H9 (cell line): ENCODE measurements around the gene BCAP29. TPM values are rescaled to one million over a fixed set of nuclear protein-coding genes. Genes with fewer than 3 reads are reported as not detected.

ENCODE experiments used
- DNase-seq: peaks from one replicate; pipeline ENCODE4 v3.0.0-alpha.2; 2017
- H2AFZ ChIP-seq: one replicate; pipeline ENCODE4 v1.6.1; 2013; ENCODE audit warnings: mild to moderate bottlenecking, low read length, control low read depth, moderate library complexity
- H2AK5ac ChIP-seq: 2 replicates; pipeline ENCODE4 v1.6.1; 2013; ENCODE audit warnings: low read length, control low read depth, mixed read lengths; ENCODE audit not compliant: insufficient read length
- H2BK120ac ChIP-seq: one replicate; pipeline ENCODE4 v1.6.1; 2013; ENCODE audit warnings: low read depth, mild to moderate bottlenecking, low read length, control low read depth, inconsistent platforms; ENCODE audit not compliant: poor library complexity, severe bottlenecking
- H2BK12ac ChIP-seq: 2 replicates; pipeline ENCODE4 v1.6.1; 2013; ENCODE audit warnings: low read length, control low read depth, mixed read lengths, low read depth; ENCODE audit not compliant: insufficient read length
- H2BK15ac ChIP-seq: 2 replicates; pipeline ENCODE4 v1.6.1; 2013; ENCODE audit warnings: low read depth, low read length, control low read depth
- H2BK20ac ChIP-seq: one replicate; pipeline ENCODE4 v1.6.1; 2013; ENCODE audit warnings: low read depth, mild to moderate bottlenecking, low read length, control low read depth, inconsistent platforms; ENCODE audit not compliant: poor library complexity, severe bottlenecking
- H2BK5ac ChIP-seq: 2 replicates; pipeline ENCODE4 v1.6.1; 2013; ENCODE audit warnings: low read length, control low read depth, mixed read lengths; ENCODE audit not compliant: insufficient read length
- H3K14ac ChIP-seq: 2 replicates; pipeline ENCODE4 v1.6.1; 2013; ENCODE audit warnings: low read length, control low read depth; ENCODE audit not compliant: insufficient read depth
- H3K18ac ChIP-seq: 2 replicates; pipeline ENCODE4 v1.6.1; 2013; ENCODE audit warnings: low read depth, mild to moderate bottlenecking, mixed read lengths, low read length, control low read depth; ENCODE audit not compliant: insufficient read length
- H3K23ac ChIP-seq: 2 replicates; pipeline ENCODE4 v1.6.1; 2013; ENCODE audit warnings: low read length, control low read depth, mixed read lengths, low read depth; ENCODE audit not compliant: insufficient read length
- H3K23me2 ChIP-seq: 2 replicates; pipeline ENCODE4 v1.6.1; 2013; ENCODE audit warnings: low read depth, mild to moderate bottlenecking, mixed read lengths, low read length, control low read depth; ENCODE audit not compliant: insufficient read length, poor library complexity, severe bottlenecking
- H3K27ac ChIP-seq: 2 replicates; pipeline ENCODE4 v1.5.1; 2013; ENCODE audit warnings: low read length, control low read depth, mixed read lengths, low read depth; ENCODE audit not compliant: insufficient read length
- H3K27me3 ChIP-seq: 2 replicates; pipeline ENCODE4 v1.6.1; 2013; ENCODE audit warnings: low read length, control low read depth, inconsistent platforms; ENCODE audit not compliant: insufficient read depth
- H3K4ac ChIP-seq: 2 replicates; pipeline ENCODE4 v1.6.1; 2013; ENCODE audit warnings: low read depth, mild to moderate bottlenecking, control low read depth, inconsistent platforms, low read length, moderate library complexity
- H3K4me1 ChIP-seq: 2 replicates; pipeline ENCODE4 v1.6.1; 2013; ENCODE audit warnings: low read length, control low read depth, inconsistent platforms; ENCODE audit not compliant: insufficient read depth
- H3K4me2 ChIP-seq: 2 replicates; pipeline ENCODE4 v1.6.1; 2013; ENCODE audit warnings: low read length, control low read depth, mixed read lengths; ENCODE audit not compliant: insufficient read length, insufficient read depth
- H3K56ac ChIP-seq: 2 replicates; pipeline ENCODE4 v1.6.1; 2013; ENCODE audit warnings: low read depth, mild to moderate bottlenecking, mixed read lengths, low read length, control low read depth; ENCODE audit not compliant: insufficient read length
- H3K79me1 ChIP-seq: 2 replicates; pipeline ENCODE4 v1.6.1; 2013; ENCODE audit warnings: low read depth, mild to moderate bottlenecking, moderate library complexity, low read length, control low read depth, inconsistent platforms; ENCODE audit not compliant: insufficient read depth, poor library complexity, severe bottlenecking
- H3K79me2 ChIP-seq: 2 replicates; pipeline ENCODE4 v1.6.1; 2013; ENCODE audit warnings: low read length, control low read depth, inconsistent platforms; ENCODE audit not compliant: insufficient read depth
- H3K9ac ChIP-seq: 2 replicates; pipeline ENCODE4 v1.6.1; 2013; ENCODE audit warnings: low read length, control low read depth, mixed read lengths; ENCODE audit not compliant: insufficient read length; ENCODE audit errors: extremely low read depth
- H3K9me3 ChIP-seq: one replicate; pipeline ENCODE4 v1.6.1; 2013; ENCODE audit warnings: low read depth, low read length, inconsistent platforms; ENCODE audit not compliant: control insufficient read depth
- H3T11ph ChIP-seq: one replicate; pipeline ENCODE4 v1.6.1; 2013; ENCODE audit warnings: mild to moderate bottlenecking, low read length, control low read depth, inconsistent platforms
- H4K20me1 ChIP-seq: one replicate; pipeline ENCODE4 v1.6.1; 2013; ENCODE audit not compliant: control insufficient read depth, insufficient read length, insufficient read depth
- H4K5ac ChIP-seq: 2 replicates; pipeline ENCODE4 v1.6.1; 2013; ENCODE audit warnings: low read depth, mild to moderate bottlenecking, mixed read lengths, low read length, control low read depth; ENCODE audit not compliant: insufficient read length
- H4K8ac ChIP-seq: replicated peaks from 2 replicates; pipeline ENCODE4 v1.6.1; 2013; ENCODE audit warnings: low read length, control low read depth, mixed read lengths, low read depth; ENCODE audit not compliant: insufficient read length
- H4K91ac ChIP-seq: 2 replicates; pipeline ENCODE4 v1.6.1; 2013; ENCODE audit warnings: low read depth, mild to moderate bottlenecking, moderate library complexity, mixed read lengths, low read length, control low read depth; ENCODE audit not compliant: insufficient read length
- H3K27ac Mint-ChIP-seq, 3 experiments: 2 replicates in 2 of 3; 3 replicates in 1 of 3; pipeline ENCODE4 v1.8.0; 2020 to 2021; ENCODE audit warnings: mixed read lengths in 3 of 3, mild to moderate bottlenecking in 1 of 3, moderate library complexity in 1 of 3
- H3K27me3 Mint-ChIP-seq: 2 replicates; pipeline ENCODE4 v1.8.0; 2021; ENCODE audit warnings: low read depth, mild to moderate bottlenecking, moderate library complexity, mixed read lengths
- H3K36me3 Mint-ChIP-seq, 3 experiments: 2 replicates in 2 of 3; 3 replicates in 1 of 3; pipeline ENCODE4 v1.8.0; 2020 to 2021; ENCODE audit warnings: low read depth in 3 of 3, mixed read lengths in 3 of 3; ENCODE audit not compliant: insufficient read depth in 1 of 3
- H3K4me1 Mint-ChIP-seq, 2 experiments: 2 replicates each; pipeline ENCODE4 v1.8.0; 2020; ENCODE audit warnings: mixed read lengths in 2 of 2
- H3K4me3 Mint-ChIP-seq, 2 experiments: 2 replicates in 1 of 2; 3 replicates in 1 of 2; pipeline ENCODE4 v1.8.0; 2020 to 2021; ENCODE audit warnings: mild to moderate bottlenecking in 2 of 2, mixed read lengths in 2 of 2, moderate library complexity in 1 of 2
- H3K9me3 Mint-ChIP-seq, 2 experiments: 2 replicates in 1 of 2; 3 replicates in 1 of 2; pipeline ENCODE4 v1.8.0; 2020; ENCODE audit warnings: mild to moderate bottlenecking in 2 of 2, mixed read lengths in 2 of 2, moderate library complexity in 1 of 2
- CTCF ChIP-seq: fragments of 200-600 bp; sonication (generic); conservative IDR thresholded peaks from 3 replicates; pipeline ENCODE4 v1.8.0; 2021; ENCODE audit warnings: antibody characterized with exemption, mild to moderate bottlenecking
- WGBS: extraction: QIAGEN DNeasy Blood & Tissue Kit; methylation state at CpG from one replicate; pipeline ENCODE4 v1.1.7; 2013; ENCODE audit warnings: missing lambda C conversion rate, low lambda C conversion rate, mixed read lengths; ENCODE audit not compliant: insufficient read length; ENCODE audit errors: extremely low coverage; 5-methylcytosine and 5-hydroxymethylcytosine counted together
- total RNA-seq: library from RNA; stranded (reverse); gene quantifications from 2 replicates; pipeline ENCODE4 v1.2.1, GENCODE V29; 2021

BCAP29 gene
- total RNA-seq, 1 experiment from 2014 or later, result 30.6 TPM

DNA sequence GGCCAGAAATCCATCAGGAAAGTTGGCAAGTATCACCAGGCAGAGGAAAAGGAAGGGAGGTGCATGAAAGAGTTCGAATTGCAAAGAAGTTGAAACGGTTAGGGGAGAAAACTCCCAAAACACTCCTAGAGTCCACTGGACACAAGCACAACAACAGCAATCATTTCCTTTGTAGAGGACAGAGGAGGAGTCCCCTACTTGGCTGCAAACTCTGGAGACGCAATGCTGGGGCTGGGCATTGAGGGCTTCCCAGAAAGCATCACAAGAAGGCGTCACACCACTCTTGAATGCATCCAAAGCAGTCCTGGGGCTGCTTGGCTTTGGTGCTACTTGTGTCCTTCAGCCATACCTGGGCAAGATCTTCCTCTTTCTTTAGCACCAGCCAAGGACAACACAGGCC is 62.5 kb downstream of the BCAP29 start:
- Mint-ChIP-seq H3K4me3 (no peak overlapping the region), H3K9me3 (peaks cover 4% of the 10 kb centered on the region in 2 experiments; a peak in 3 of 5 replicates), H3K36me3 (0 out of 7 replicates have a peak, but pooled peaks cover 0 to 3% (median 0%) of the 10 kb centered on the region in 3 experiments), H3K4me1 (peaks cover 0 to 5% of the 10 kb centered on the region in 2 experiments; a peak in 3 of 4 replicates), H3K27ac (no peak overlapping the region; a peak in 1 of 7 replicates), H3K27me3 (peaks cover 9% of the 10 kb centered on the region)
- Histone ChIP-seq H3K9ac (no peak overlapping the region), H3K27me3 (no peaks in the 10 kb centered on the region), H3K4me2 (no peak overlapping the region), H3K4ac (no peak overlapping the region), H4K91ac (no peak overlapping the region), H3K9me3 (no peaks in the 10 kb centered on the region), H2AFZ (no peak overlapping the region), H4K5ac (no peak overlapping the region), H3T11ph (no peak overlapping the region), H2BK120ac (no peak overlapping the region), H3K4me1 (no peaks in the 10 kb centered on the region), H3K23me2 (no peaks in the 10 kb centered on the region), H2AK5ac (no peak overlapping the region), H4K20me1 (no peaks in the 10 kb centered on the region), H3K27ac (no peak overlapping the region), H4K8ac (no peak overlapping the region), H3K79me2 (no peaks in the 10 kb centered on the region), H2BK5ac (no peak overlapping the region), H2BK12ac (no peak overlapping the region), H2BK15ac (no peak overlapping the region), H3K79me1 (no peaks in the 10 kb centered on the region), H3K14ac (no peak overlapping the region), H3K23ac (no peak overlapping the region), H3K18ac (no peak overlapping the region), H2BK20ac (no peak overlapping the region), H3K56ac (no peak overlapping the region)
- no CpG with 5 or more reads among the region's 4 CpGs for WGBS
- DNase-seq, result no peak
- no peak for TF ChIP-seq CTCF
